MCF 10A (cell line): ENCODE measurements around the gene C1orf174. TPM values are rescaled to one million over a fixed set of nuclear protein-coding genes. Genes with fewer than 3 reads are reported as not detected.

ENCODE experiments used
- BruUV-seq: library from RNA; stranded (reverse); fragments of 400-500 nt; replicated peaks from 2 replicates; lab custom pipeline; 2021; lab: Mats Ljungman, UMichigan
- CTCF ChIA-PET: fragments of 300-600 bp; sonication (Branson Sonifier 250); formaldehyde crosslinking; extraction: SDS; loops from one replicate; lab custom pipeline; 2021; ENCODE audit warnings: antibody characterized with exemption, inconsistent platforms; lab: Yijun Ruan, JAX
- POLR2A ChIA-PET: fragments of 300-600, 350-650 bp; sonication (Branson Sonifier 250); formaldehyde crosslinking; extraction: SDS; loops from one replicate; lab custom pipeline; 2020; ENCODE audit warnings: antibody characterized with exemption, inconsistent platforms; lab: Yijun Ruan, JAX
- DNase-seq: peaks from one replicate; pipeline ENCODE4 v3.0.0-alpha.2; 2018; ENCODE audit not compliant: unreplicated experiment
- H3K27ac Mint-ChIP-seq: one replicate; pipeline ENCODE4 v1.8.0; 2022; ENCODE audit warnings: mild to moderate bottlenecking, low read depth, mixed read lengths; ENCODE audit not compliant: unreplicated experiment
- H3K27me3 Mint-ChIP-seq: one replicate; pipeline ENCODE4 v1.8.0; 2022; ENCODE audit warnings: mixed read lengths; ENCODE audit not compliant: insufficient read depth, unreplicated experiment
- H3K36me3 Mint-ChIP-seq: one replicate; pipeline ENCODE4 v1.8.0; 2022; ENCODE audit warnings: mild to moderate bottlenecking, moderate library complexity, mixed read lengths; ENCODE audit not compliant: insufficient read depth, unreplicated experiment
- H3K4me1 Mint-ChIP-seq: one replicate; pipeline ENCODE4 v1.8.0; 2022; ENCODE audit warnings: mixed read lengths; ENCODE audit not compliant: insufficient read depth, unreplicated experiment
- H3K4me3 Mint-ChIP-seq: one replicate; pipeline ENCODE4 v1.8.0; 2022; ENCODE audit warnings: mild to moderate bottlenecking, moderate library complexity, mixed read lengths; ENCODE audit not compliant: unreplicated experiment
- H3K9me3 Mint-ChIP-seq: one replicate; pipeline ENCODE4 v1.8.0; 2022; ENCODE audit warnings: mixed read lengths; ENCODE audit not compliant: unreplicated experiment
- intact Hi-C: fragments of 100-400 bp; cut with micrococcal nuclease; formaldehyde crosslinking; loops from 2 replicates; pipeline ENCODE4 v1.14.1; 2022
- total RNA-seq: library from RNA; stranded (reverse); gene quantifications from 2 replicates; pipeline ENCODE4 v1.2.3, GENCODE V29; 2022
- TF ChIP-seq, protein P1 (sequence below): fragments of 200-600 bp; IDR thresholded peaks from one replicate; pipeline ENCODE4 v1.8.0; 2022; ENCODE audit warnings: antibody characterized with exemption, mild to moderate bottlenecking; ENCODE audit not compliant: unreplicated experiment

C1orf174 gene
- total RNA-seq, 1 experiment from 2014 or later = 24.4 TPM

DNA sequence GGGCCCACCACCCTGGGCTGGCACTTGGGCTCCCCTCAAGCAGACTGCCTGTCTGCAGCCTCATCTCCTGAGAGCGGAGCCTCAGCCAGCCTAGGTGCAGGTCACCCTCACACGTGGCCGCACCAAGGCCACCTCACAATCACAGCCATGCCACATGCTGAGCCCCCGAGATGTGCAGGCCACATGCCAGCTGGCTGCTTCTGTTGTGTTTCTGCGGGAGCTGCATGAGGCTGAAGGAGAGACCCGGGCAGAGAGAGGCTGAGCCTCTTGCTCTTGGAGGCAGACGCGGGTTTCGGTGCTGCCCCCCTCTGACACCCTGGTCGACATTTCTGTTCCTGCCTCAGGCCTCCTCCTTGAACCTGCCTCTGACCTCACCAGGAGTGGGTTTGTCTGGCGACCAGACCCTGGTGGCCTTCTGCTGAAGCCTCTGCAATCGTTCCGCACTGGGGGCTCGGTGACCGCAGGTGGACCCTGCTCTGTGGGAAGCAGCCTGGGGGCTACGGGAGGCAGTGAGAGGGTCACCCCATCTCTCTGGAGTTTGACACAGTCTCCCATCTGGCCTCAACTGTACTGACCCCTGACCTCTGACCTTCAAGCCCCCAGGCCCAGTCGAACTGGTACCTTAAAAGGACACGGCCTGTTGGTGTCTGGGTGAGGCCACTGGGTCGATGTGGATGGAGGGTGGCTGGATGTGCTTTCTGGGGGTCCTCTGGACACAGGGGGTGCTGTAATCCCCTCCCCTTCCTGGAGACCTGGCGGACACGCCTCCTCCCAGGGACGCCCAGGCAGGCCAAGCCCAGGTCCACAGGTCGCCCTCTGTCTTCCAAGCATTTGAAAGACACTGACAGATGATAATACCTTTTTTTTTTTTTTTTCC, 13.0 kb upstream of the C1orf174 start:
- no TSS peak for BruUV-seq
- TF ChIP-seq, protein P1, sequence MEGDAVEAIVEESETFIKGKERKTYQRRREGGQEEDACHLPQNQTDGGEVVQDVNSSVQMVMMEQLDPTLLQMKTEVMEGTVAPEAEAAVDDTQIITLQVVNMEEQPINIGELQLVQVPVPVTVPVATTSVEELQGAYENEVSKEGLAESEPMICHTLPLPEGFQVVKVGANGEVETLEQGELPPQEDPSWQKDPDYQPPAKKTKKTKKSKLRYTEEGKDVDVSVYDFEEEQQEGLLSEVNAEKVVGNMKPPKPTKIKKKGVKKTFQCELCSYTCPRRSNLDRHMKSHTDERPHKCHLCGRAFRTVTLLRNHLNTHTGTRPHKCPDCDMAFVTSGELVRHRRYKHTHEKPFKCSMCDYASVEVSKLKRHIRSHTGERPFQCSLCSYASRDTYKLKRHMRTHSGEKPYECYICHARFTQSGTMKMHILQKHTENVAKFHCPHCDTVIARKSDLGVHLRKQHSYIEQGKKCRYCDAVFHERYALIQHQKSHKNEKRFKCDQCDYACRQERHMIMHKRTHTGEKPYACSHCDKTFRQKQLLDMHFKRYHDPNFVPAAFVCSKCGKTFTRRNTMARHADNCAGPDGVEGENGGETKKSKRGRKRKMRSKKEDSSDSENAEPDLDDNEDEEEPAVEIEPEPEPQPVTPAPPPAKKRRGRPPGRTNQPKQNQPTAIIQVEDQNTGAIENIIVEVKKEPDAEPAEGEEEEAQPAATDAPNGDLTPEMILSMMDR = no peak
- H3K4me3 Mint-ChIP-seq = no peak overlapping the region
- H3K36me3 Mint-ChIP-seq = no peaks in the 10 kb centered on the region
- ChIA-PET POLR2A (no interaction called here), CTCF (interaction anchor here (0.6 to 1.1 kb wide), 4 partner anchors 496 to 1981 kb away, joined by 3 to 6 read pairs (median 3); no protein-coding TSS in a partner anchor)
- no peak for DNase-seq
- peaks cover 5% of the 10 kb centered on the region for H3K4me1 Mint-ChIP-seq
- intact Hi-C loops = loop anchor here (5.0 to 10.0 kb wide), 3 partner anchors 912 to 1839 kb away; no protein-coding TSS in a partner anchor
- no peak overlapping the region for H3K27ac Mint-ChIP-seq
- H3K9me3 Mint-ChIP-seq = no peaks in the 10 kb centered on the region
- peaks cover 11% of the 10 kb centered on the region for H3K27me3 Mint-ChIP-seq

DNA sequence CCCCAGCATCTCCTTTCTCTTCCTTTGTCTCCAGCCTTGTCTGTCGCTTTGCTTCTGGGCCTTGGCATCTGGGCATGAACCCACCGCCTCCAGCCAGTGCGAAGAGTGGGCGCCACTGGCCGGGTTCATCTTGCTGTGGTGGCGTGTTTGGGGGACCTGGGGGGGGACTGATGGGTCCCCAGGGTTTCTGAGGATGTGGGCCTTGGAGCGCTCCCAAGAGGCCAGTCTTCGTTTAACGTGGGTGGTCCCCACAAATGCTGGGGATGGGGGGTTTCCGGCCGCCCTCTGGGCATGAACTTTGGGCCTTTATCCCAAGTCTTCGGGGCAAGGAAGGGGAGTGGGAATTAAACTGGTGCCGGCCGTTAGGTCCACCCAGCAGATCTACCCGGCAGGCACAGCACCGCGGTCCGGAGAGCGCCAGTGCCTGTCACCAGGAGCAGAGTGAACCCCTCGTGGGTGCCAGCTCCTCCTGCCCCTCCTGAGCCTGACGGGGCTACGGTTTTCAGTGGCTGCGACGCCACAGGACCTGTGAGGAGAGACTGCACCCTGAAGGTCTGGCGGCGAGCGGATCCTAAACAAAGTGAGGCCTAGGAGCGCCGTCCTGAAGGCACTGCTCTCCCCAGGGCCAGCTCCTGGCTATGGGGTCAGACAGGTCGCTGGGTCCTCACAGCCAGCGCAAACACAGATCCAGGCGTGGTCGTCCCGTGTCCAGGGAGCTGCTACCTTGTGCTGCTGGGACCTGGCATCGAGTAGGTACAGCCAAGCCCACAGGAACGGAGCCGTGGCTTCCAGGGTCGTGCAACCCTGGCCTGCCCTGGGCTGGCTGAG, 12.1 kb upstream of the C1orf174 start:
- TF ChIP-seq, protein P1 = no peak
- intact Hi-C loops = loop anchor here (5.0 to 10.0 kb wide), 3 partner anchors 913 to 1840 kb away; no protein-coding TSS in a partner anchor
- Mint-ChIP-seq H3K9me3 (no peaks in the 10 kb centered on the region), H3K27ac (no peak overlapping the region), H3K27me3 (peaks cover 10% of the 10 kb centered on the region), H3K4me1 (peaks cover 5% of the 10 kb centered on the region), H3K36me3 (no peaks in the 10 kb centered on the region), H3K4me3 (no peak overlapping the region)
- ChIA-PET CTCF (interaction anchor here (0.6 to 1.4 kb wide), 7 partner anchors 8 to 1833 kb away, joined by 3 to 9 read pairs (median 3); no protein-coding TSS in a partner anchor), POLR2A (no interaction called here)
- BruUV-seq = no TSS peak
- DNase-seq = no peak

DNA sequence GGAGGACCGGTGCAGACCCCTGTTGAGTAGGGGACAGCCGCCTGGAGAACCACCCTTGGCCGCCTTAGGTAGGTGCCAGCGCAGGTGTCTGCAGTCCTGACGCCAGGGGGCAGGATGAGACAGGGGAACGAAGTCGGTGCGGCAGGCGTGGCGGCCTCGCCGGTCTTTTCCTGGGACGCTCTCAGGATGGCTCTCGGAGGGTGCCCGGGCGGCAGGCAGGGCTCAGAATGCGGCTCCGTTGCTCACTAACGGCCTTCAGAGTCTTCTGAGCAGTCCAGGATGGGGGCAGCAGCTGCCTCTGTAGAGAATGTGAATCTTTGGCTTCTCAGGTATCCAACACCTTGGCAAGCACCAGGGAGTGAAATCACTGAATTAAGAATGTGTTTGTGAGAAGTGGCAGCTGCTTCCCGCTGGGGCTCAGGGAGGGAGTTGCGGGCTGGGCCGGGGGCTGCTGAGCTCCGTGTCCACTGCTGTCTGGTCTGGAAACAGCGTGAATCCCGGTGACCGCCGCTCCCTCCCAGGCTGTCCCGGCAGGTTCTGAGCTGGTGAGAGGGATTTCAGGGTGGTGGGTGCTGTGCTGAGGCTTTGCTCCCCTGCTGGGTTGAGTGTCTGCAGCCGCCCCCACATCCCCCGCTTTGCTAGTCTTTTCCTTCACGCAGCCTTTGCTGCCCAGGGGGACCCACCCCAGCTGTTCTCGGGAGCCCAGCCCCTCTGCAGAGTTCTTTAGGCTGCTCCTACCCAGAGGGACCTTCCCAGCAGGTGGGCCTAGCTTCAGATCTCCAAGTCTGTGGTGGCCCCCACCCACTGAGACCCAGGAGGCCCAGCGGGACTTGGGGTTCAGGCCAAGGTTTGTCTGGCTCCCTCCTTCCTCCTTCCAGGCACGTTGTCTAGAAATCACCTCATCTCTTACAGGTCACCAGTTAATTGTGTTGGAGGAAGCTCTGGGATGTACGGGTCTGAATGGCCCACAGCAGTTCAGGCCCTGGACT, 11.1 kb upstream of the C1orf174 start:
- ChIA-PET POLR2A (no interaction called here), CTCF (interaction anchor here (0.6 to 1.4 kb wide), 17 partner anchors 9 to 1801 kb away, joined by 3 to 9 read pairs (median 3); no protein-coding TSS in a partner anchor)
- TF ChIP-seq, protein P1 = peak; percentile 90
- Mint-ChIP-seq H3K27ac (no peak overlapping the region), H3K9me3 (no peaks in the 10 kb centered on the region), H3K4me3 (peak overlapping the region; percentile 33), H3K36me3 (peaks cover 4% of the 10 kb centered on the region), H3K27me3 (peaks cover 4% of the 10 kb centered on the region), H3K4me1 (peaks cover 5% of the 10 kb centered on the region)
- BruUV-seq = no TSS peak
- intact Hi-C loops = loop anchor here (5.0 to 10.0 kb wide), 3 partner anchors 914 to 1841 kb away; no protein-coding TSS in a partner anchor
- peak; percentile 77 for DNase-seq
